ENCODE measurements around the gene PLOD1.

- TF ChIP-seq TAF1 (conservative IDR thresholded peaks at IDR 0.05) (no peak), CTCF (IDR thresholded peaks at IDR 0.05; ENCODE audit: low read depth, low read length, missing input control) (no peak), REST (IDR thresholded peaks at IDR 0.05) (no peak), YY1 (IDR thresholded peaks at IDR 0.05) (no peak), RAD21 (IDR thresholded peaks at IDR 0.05) (no peak), ATF3 (IDR thresholded peaks at IDR 0.05) (no peak), ZBTB33 (IDR thresholded peaks at IDR 0.05) (no peak), RXRA (IDR thresholded peaks at IDR 0.05) (no peak), JUND (IDR thresholded peaks at IDR 0.05) (no peak), HNF4G (IDR thresholded peaks at IDR 0.05) (no peak), EGR1 (IDR thresholded peaks at IDR 0.05; ENCODE audit: low read depth in 2 of 2) (no peak)
Observed at GRCh38 chr1:11963622-11964021, 29.1 kb downstream of the PLOD1 start.
